NCI-H1105 treated with DMSO at 0.1 percent for 48 hours (cell line): ENCODE data around the gene ETV6.
A peak's percentile ranks its signal among the peaks of the same experiment; 100 is the strongest.

ENCODE experiments used
- DNase-seq: peaks from one replicate; lab custom pipeline; 2025; lab: John Stamatoyannopoulos, UW

Gene ETV6

DNA sequence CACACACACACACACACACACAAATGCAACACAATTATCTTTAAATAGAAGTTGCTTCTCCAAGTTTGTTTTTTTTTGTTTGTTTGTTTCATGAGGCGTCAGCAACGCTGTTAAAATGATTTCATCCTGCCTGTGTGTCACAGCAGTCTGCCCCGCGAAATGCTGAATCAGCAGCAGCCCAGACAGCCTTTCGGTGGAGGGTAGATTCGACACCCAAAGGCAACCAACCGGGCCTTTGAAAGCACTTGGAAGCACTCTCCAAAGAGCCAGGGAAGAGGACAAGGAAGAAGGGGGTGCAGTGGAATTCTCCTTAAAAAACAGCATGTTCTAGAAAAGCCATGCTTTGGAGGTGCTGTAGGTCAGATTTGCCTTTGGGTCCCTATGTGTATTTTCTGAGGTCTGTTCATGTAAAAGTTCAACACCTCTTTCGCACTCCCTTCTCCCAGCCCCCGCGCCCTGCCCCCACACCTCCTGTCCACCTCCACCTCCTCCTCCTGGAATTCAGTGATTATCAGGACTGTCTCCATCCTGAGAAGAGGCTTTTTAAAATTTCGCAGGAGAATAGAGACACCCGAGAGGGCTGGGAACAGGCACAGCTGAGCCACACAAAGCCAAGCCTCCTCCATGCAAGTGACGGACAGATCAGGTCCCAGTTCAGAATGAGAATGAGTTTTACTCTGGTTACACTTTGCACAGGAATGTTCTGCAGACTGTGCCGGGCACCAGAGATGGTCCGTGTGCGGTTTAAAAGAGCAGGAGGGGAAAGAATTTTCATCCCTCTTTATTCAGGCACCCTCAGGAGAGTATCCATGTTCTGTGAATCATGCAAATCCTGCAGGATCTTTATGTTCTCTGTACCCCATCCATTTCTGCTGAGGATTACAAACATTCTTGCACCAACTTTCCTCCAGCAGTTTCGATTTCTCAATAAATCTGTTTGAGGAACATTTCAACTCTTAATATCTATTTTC lies 177.9 kb downstream of the ETV6 start:
- DNase-seq: no peak

DNA sequence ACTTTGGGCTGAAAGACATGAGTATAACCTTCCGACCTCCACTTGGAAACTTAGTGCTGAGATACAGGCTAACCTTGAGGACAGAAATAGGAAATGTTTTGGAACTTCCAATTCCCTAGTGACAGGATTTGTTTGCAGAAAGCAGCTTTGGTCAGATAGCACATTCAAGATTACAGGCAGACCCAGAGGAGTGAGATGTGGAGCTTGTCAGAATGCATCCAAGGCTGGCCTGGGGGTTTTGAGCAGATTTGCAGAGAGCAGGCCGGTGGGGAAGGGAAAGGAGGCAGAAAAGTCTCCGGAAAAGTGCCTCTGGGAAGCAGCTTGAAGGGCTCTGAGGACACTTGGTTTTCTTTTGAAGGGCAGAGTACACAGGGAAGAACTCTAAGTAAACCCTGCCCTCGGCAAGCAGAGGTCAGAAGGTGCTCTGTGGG lies 180.3 kb downstream of the ETV6 start:
- no peak for DNase-seq

DNA sequence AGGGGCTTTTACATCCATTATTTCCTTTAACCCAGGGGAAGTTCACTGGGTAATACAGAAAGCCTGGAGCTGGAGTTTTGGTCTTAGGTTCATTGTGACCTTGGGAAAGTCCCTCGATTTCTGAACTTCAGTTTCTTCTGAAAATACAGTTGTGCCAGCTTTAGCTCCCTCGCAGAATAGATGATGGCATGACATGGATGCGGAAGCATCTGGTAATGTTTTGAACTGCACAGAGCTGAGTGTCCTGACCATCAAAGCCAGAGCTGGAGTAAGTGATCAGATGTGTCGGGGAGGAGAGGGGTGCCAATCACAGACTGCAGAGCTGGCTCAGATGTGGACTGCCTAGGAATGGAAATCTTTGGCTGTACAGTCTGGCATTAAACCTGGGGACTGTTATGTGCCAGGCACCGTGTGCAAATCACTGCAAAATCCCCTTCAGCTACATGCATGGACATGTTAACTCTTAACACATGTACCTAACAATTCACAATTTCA lies 180.9 kb downstream of the ETV6 start:
- no peak for DNase-seq

DNA sequence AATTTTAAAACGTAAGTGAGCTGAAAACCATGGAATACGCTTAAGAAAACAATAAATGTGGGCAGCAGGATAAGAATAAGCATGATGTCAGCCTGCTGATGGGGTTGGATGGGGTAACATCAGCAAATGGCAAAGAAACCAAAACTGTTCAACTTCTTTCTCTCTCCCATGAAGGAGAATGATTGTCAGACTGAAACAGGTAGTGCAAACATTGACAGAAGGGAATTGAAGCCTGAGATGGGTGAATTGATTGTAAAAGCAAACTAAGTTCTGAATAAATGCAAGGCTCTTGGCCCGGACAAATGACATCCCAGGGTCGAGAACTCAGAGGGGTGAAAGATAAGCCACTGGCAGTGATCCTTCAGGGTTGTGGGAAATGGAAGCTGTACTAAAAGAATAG lies 182.6 kb downstream of the ETV6 start:
- no peak for DNase-seq

DNA sequence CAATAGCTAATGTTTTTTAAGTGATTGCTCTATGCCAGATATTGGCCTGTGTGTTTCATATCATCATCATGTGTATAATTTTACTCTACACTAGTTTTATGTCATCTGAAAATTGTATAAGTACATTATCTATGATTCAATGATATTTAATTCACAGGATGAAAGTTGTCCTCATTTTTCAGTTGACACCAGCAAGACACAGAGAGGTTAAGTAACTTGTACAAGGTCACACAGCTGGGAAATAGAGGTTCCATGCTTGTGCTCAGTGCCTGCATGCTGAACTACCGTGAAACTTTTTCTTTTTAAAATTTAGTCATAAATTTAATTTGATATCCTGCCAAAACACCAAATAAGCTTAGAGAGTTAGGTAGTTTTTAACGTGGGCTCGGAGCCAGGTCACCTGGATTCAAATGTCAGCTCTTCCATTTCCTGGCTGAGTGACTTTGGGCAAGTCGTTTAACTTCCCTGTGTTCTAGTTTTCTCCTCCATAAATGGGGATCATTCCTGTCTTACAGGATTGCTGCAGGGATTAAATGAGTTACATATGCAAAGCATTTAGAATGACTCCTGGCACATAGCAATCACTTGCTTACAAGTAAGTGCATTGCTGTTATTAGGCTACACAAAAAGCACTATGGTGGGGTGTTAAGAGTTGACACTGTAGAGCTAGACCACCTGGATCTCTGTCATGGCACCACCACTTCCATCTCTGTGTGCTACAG lies 183.9 kb downstream of the ETV6 start:
- DNase-seq: no peak

DNA sequence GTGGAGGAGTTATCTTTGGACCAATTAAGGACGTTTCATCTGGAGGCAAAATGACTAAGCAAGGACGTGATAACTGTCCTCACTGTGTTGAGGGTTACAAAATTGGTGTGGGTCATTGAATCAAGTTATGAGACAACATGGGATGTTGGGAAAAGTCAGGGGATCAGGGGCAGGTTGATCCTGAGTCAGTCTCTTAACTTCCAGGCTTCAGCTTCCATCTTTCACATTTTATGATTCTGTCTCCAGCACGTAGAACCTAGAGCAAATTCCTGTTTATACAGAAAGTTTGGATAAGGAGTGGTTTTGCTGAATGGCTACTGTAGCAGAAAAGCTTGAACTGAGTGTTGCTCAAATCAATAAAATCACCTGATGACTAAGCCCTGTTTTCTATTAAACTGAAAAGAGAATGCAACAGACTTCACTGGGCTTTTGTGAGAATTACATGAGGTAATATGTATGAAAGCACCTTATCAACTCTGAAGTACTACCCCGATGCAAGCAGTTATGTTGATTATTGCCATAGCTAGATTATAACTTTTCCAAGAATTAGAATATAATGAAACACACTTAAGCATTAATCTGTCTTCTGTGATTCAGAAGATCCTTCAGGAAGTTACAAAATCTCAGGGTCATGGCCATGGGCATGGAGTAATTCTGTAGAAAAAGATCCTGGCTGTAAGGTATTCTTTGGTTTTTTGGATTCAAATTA lies 184.8 kb downstream of the ETV6 start:
- DNase-seq: no peak

DNA sequence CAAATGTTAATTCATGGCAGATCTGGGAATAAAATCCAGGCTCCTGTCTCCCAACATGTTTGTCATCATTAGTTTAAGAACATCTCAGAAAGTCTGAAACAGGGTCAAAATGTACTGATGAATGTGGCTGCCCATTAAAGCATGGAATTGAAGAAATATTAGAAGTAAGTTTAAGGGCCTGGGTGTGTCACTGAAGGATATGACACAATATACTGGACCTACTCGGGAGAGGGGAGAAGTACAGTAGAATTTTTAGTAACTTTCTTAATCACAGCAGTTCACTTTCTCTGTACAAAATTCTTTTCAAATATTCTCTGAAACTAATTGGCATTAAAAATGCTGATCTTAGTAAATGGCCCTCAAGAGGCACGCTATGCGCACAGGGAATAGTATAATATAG lies 185.5 kb downstream of the ETV6 start:
- no peak for DNase-seq

DNA sequence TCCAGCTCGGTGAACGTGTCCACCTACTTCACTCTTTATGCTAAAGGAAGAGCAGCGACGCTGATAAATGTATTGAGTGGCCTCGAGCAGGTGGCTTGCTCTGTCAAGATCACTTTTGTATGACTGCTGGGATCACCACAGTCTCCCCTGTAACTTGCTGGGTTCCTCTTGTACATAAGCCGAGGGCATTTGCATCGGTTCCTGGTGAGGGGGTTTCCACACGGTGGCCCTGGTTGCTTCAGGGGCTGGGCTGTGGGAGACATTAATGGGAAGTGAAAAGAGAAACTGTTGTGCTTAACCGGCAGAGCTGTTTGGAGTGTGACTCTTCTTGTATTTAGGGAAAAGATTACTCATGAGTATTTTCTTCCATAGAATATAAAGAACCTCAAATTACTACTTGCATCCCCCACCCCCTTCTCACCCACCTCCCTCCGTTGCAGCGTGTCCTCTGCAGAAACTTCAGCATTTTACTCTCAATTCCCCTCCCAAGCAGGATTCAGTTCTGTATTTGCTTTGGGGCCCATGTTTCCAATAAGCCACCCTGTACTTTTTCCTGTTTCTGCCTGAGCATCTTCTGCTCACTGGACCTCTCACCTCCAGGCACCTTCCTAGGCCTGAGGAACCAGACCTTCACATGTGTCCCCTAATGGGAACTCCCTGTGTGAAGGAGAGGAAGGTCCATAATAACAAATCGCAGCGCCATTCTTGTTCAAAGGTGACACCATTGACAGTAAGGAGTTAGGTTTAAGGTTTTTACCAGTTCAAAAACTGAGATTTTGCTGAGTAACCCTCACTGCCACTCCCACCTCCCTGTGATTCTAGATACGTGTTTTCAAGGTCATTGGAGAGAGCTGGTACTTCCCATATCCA lies 187.0 kb downstream of the ETV6 start:
- no peak for DNase-seq

DNA sequence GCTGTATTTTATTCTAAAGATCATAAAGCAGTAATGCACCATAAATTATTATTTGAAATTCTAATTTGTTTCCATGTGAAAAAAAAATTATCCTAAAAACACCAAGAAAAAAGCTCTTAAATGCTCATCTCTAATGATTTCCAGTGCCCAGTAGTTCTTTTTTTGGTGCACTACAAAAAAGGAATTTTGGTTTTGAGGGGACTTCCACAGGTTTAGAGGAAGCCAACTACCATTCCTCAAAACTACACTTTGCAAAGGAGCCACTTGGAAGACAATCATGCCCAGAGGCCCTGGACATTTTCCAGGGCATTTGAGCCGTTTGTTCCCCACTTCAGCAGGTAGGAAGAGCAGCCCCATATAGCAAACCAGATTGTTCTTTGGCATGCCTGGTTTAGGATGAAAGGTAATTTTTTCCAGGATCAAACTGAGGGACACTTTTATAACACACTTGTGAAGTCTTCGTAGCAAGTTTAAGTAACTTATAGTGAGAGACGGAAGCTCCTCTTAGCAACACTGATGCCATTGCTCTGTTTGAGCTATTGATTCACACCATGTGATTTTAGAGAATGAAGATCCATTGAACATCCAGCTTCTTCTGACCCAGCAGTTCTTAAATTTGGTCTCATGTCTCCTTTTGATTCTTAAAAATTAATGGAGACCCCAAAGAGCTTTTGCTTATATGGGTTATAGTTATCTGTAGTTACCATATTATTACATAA lies 187.9 kb downstream of the ETV6 start:
- DNase-seq: no peak

DNA sequence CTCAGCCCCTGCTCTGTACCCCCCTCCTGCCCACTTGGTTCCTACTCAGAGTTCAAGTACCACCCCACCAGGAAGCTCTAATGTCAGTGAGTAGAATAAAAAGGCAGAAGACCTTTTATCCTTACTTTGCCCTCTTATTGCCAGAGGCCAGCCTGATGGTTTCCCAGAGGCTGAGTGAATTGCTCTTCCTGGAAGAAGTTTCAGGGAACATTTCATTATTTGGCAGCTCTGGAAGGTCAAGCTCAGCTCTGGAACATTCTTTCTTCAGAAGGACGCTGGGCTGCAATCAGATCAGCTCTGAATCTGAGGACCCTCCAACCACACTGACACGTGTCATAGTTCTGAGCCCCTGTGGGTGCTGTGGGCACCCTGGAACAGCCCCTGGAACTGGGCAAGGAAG lies 188.9 kb downstream of the ETV6 start:
- no peak for DNase-seq

DNA sequence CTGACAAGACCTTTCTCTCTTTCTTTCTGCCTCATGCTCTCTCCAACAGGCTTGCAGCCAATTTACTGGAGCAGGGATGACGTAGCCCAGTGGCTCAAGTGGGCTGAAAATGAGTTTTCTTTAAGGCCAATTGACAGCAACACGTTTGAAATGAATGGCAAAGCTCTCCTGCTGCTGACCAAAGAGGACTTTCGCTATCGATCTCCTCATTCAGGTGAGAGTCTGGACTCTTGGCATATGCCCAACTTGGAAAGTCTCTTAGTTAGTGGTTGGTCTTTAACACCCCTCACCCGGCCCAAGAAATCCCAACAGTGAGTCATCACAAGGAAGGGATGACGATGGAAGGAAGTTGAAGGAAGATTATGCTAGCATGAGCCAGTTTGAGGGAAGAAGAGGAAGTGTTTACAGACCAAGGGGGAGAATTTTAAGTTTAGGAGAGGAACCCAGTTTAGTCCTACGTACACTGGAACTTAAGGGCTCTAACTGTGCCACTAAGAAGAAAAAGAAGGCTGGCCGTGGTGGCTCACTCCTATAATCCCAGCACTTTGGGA lies 189.7 kb downstream of the ETV6 start:
- DNase-seq: no peak

DNA sequence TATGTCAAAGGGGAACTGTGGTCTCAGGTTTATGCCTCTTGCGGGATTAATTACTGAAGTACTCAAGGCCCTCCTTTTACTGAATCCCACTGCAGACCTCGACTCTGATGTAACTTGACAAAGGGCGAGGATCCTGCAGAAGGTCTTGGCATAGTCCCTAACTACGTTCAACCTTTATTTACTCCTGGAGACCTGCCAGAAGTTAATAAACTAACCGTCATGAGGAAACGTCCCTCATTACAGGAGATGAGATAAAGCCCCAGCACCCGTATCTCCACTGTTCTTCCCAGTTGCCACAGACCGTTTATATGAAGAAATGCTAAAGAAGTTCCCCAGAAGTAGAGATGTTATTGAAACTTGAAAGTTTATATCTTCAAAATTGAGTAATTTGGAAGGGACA lies 190.9 kb downstream of the ETV6 start:
- peak; percentile 94 for DNase-seq

DNA sequence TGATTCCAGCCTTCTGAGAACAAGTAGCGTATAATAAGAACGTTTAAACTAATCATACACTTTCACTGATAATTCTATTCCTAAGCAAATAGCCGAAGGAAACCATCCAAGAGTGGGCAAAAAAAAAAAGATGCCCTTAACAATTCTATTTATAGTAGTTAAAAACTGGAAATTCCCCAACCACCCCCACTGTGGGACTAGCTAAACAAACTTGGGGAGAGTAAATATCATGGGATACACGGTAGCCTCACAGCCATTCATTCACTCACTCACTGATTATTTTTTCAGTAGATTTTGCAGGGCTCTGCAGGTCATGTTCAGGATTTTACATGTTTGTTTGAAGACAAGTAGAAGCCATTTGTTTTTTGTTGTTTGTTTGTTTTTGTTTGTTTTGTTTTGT lies 197.0 kb downstream of the ETV6 start:
- no peak for DNase-seq

DNA sequence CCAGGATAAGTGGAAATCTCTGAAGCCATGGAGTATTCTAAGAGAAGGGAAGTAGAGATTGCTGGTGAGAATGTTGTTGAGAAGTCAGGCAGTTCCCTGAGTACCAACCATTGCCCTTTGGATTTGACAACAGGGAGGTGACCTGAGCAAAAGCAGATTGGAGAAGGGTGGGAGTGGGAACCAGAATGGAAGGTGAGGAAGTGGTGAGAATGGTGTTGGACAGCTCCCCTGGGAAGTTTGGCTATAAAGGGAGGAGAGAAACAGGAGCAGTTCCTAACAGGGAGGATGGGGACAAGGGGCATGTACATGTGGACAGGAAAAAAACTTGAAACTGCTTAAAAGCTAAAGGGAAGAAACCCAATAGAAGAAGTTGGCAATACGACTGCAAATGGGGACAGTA lies 198.1 kb downstream of the ETV6 start:
- DNase-seq: no peak

DNA sequence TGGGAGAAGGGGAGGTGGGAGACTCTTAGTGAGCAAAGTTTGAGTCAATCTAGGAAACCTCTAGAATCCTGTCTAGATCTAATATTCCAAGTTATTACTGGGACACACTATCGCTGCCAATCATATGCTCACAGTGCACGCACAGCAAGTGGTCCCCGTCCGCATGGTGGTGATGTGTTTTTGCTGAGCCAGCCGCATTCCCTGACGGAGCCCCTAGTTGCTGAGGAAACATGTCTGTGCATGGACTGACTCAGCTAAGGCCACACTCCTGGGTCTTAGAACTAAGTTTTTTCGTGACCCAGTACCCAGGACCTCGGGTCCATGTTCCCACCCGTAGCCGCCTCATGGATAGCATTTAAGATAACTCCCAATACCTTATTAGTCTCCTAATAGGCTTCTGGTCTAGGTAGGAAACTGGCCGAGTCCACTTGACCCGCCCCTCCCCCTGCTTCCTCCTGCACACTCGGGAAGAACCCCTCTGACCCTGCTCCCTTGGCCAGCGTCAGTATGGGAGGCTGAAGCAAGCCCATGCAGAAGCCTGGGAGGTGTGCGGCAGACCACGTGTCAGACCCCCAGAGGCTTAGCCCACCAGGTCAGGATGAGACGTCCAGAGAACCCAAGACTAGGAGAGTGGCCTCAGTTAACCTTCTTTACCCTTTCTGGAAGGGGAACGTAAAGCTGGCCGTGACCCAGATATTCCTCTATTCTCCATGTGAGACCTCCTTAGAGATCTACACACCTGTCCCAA lies 200.5 kb downstream of the ETV6 start:
- no peak for DNase-seq

DNA sequence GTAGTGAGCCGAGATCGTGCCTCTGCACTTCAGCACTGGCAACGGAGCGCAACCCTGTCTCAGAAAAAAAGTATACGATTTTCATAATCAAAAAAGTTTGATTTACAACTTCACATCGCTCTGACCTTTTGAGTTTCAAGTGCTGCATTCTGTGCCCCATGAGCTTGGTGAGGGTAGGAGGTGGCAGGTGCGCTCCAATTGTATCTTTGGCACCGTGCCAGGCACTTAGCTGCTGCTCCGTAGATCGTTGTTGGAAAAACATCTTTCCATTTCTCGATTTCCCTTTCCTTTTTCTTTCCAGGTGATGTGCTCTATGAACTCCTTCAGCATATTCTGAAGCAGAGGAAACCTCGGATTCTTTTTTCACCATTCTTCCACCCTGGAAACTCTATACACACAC lies 203.7 kb downstream of the ETV6 start:
- DNase-seq: peak; percentile 99

DNA sequence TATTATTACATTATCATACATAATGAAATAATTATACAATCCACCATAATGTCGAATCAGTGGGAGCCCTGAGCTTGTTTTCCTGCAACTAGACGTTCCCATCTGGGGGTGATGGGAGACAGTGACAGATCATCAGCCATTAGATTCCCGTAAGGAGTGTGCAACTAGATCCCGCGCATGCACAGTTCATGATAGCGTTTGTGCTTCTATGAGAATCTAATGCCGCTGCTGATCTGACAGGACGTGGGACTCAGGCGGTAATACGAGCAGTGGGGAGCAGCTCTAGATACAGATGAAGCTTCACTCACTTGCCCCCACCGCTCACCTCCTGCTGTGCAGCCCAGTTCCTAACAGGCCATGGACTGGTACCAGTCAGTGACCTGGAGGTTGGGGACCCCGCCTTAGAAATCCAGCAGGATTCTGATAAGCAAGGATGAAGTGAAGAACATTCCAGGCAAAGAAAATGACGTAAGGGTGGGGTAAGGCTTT lies 204.6 kb downstream of the ETV6 start:
- DNase-seq: no peak

DNA sequence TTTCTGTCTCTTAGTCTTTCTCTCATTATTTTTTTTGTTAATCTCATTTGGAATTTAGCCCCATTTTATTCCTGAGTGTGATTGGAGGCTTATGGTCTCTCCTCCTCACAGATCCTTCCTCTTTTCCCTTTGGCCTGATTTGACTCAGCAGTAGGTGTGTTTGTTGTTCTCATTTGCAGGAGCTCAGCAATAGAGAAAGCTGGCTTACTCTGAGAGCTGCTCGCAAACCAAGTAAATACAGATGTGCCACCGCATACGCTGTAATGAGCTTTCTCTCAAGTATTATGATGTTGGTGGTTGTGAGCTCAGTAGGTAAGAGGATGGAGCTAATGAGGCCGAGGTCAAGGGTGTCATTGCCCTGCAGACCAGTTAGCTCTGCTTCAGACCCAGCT lies 206.5 kb downstream of the ETV6 start:
- DNase-seq: peak; percentile 70

DNA sequence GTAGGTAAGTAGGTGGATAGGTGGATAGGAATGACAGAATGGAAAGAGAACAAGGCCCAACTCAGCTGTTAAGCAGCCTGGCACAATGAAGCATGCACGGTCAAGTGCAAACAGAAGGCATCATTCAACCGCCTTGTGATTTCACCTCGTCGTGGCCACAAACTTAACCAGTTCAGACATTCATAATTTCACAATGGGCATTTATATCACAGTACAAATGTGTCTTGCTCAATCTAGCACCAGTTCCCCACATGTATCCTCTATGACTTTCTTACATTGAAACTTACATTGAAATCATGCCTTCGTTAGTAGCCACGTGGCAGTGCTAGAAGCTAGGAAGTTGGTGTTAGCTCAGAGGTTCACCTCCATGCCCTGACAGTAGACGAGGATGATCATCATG lies 207.5 kb downstream of the ETV6 start:
- no peak for DNase-seq
